ENCODE results near the gene GIPR.
A peak's percentile ranks its signal among the peaks of the same experiment; 100 is the strongest.
"Not testable (repeated sequence)": the region's sequence is repeated elsewhere in the genome, so short reads cannot be mapped to it uniquely, and the experiment has no call there.

Gene GIPR

GRCh38 chr19:45645631-45646344 lies 22.2 kb upstream of the GIPR start:
- DNase-seq = peak; percentile 91

DNA sequence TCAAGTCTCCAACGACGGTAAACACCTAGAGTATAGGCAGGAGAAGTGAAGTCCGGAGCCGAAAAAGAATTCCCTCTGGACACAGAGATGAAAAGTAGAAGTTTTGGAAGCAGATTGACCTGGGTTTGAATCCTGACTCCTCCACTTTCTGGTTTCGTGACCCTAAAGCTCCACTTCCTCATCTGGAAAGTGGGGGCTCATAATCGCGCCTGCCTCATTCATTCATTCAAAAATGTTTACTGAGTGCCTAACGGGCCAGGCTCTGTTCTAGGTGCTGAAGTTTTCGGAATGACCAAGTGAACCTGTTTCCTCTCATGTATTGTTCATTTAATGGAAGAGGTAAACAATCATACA lies 21.7 kb upstream of the GIPR start:
- no peak for DNase-seq

GRCh38 chr19:45650722-45651121 lies 17.3 kb upstream of the GIPR start:
- no peak for DNase-seq

DNA sequence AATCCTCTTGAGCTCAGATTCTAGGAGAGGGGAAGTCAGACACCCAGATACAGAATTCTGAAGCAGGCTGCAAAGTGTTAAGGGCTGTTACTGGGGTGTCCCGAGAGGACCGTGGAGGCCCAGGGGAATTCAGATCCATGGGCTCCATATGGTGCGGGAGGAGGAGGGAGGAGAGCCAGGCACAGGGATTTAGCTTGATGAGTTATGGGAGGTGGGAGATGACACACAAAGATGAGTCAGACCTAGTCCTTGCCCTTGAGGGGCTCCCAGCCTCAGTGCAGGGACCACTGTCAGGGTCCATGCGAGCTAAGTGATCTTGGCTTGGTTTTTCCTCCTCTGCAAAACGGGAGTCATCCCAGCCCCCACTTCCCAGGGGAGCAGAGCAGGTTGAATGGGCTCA lies 14.4 kb upstream of the GIPR start:
- DNase-seq = no peak

- no peak for DNase-seq
These were observed 12.9 kb upstream of the GIPR start for GRCh38 chr19:45655073-45655472.

DNA sequence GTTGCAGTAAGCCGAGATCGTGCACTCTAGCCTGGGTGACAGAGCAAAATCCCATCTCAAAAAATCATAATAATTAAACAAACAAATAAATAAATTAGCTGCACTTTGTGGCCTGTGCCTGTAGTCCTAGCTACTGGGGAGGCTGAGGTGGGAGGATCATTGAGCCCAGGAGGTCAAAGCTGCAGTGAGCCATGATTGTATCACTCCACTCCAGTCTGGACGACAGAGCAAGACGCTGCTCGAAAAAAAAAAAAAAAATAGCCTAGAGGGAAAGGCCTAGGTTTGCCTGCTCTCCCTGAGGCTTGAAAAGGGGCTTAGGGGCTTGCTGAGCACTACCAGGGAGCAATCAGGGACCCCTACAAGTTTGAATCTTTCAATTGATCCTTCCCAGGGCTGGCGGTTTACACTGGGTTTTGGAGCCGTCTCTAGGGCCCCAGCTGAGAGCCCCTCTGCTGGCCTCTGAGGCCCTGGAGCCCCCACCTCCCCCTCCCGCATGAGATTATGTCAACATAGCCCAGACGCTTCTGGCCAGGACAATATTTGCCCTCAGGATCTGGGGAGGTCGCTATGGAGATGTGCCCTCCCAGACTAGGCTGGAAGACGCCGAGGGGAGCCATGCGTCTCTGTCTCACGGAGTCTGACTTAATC lies 10.4 kb upstream of the GIPR start:
- peak; percentile 68 for DNase-seq

- no peak for DNase-seq
These were observed 8.8 kb upstream of the GIPR start for GRCh38 chr19:45659096-45659729.

GRCh38 chr19:45660636-45661035 lies 7.4 kb upstream of the GIPR start:
- no peak for DNase-seq

DNA sequence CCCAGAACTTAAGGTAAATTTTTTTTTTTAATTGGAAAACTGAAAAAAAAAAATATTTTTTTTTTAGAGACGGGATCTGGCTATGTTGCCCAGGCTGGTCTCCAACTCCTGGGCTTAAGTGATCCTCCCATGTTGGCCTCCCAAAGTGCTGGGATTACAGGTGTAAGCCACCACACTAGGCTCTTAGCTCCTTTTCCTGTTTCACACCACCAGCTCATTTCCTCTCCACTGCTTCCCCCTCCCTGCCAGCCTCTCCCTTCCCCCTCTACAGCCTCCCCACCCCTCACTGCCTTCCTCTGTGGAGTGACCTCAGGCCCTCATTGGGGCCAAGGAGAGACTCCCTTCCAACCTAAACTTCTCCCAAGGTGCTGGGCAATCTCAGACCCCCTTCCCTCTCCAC lies 4.2 kb upstream of the GIPR start:
- DNase-seq = no peak

- DNase-seq = no peak
These were observed 3.4 kb upstream of the GIPR start for GRCh38 chr19:45664575-45664974.

GRCh38 chr19:45668342-45668871 lies 386 bp downstream of the GIPR start:
- DNase-seq = peak; percentile 71

DNA sequence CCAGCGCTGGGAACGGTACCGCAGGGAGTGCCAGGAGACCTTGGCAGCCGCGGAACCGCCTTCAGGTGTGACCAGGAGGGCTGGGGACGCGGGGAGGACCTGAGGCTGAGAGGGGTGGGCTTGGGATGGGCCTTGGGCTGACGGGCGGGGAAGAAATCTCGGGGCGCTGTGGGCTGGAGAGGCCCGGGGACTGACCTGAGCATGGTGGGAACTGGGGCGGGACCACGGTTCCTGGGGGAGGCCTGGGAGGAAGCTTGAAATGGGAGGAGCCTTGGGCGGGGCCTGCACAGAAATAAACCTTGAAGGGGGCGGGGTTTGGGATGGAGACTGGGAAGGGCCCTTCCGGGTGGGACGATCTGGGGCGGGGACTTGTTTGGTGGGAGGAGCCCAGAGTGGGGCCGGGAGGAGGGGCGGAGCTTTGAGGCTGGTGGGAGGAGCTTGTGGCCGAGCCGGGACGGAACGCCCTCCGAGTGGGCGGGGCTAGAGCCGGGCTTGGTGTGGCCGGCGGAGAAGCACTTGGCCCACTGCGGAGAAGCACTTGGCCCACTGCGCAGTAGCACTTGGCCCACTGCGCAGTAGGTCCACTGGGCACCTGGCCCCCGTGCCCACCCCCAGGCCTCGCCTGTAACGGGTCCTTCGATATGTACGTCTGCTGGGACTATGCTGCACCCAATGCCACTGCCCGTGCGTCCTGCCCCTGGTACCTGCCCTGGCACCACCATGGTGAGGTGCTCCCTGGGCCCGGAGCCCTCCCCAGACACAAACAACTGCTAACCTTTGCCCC lies 2.8 kb downstream of the GIPR start:
- DNase-seq = peak; percentile 54

DNA sequence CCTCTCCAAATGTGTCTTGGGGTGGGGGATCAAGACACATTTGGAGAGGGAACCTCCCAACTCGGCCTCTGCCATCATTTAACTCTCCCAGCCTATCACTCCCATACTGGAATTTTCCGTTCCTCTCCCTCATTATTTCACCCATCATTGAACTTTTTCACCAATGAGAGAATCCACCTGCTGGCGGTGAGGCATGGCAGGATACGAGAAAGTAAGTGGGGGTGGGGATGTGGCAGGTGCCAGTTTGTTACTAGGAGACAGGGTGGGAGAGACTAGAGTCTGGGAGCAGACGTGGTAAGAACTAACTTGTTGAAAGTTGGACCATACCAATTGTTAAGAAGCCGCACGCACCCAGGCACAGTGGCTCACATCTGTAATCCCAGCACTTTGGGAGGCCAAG lies 6.9 kb downstream of the GIPR start:
- peak; percentile 78 for DNase-seq

- peak; percentile 75 for DNase-seq
These were observed 8.8 kb downstream of the GIPR start for GRCh38 chr19:45676851-45677263.

DNA sequence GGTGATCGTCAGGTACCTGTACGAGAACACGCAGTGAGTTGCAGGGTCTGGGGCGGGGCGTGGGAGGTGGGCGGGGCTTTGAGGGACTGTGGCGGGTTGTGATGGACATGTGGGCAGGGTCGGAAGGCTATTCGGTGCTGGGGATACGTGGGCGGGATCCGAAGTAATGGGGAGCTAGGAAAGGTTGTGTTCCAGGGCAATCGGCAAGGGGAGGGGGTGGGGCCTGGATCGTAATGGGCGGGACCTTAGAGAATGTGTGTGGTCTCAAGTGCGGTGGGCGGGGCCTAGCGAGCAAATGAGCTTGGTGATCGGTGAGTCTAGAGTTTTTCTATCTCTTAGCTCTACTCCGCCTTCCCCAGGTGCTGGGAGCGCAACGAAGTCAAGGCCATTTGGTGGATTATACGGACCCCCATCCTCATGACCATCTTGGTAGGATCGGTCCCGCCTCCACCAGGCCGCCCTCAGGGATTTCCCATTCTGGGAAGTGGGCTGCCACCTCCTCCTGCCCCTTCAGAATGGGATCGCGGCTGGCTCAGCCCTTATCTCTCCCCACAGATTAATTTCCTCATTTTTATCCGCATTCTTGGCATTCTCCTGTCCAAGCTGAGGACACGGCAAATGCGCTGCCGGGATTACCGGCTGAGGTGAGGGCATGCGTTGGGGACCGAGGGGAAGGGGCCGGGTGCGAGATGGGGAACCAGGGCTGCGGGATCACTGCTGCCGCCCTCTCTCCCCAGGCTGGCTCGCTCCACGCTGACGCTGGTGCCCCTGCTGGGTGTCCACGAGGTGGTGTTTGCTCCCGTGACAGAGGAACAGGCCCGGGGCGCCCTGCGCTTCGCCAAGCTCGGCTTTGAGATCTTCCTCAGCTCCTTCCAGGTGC lies 9.6 kb downstream of the GIPR start:
- peak; percentile 97 for DNase-seq

- peak; percentile 93 for DNase-seq
These were observed 13.5 kb downstream of the GIPR start for GRCh38 chr19:45681391-45682015.

DNA sequence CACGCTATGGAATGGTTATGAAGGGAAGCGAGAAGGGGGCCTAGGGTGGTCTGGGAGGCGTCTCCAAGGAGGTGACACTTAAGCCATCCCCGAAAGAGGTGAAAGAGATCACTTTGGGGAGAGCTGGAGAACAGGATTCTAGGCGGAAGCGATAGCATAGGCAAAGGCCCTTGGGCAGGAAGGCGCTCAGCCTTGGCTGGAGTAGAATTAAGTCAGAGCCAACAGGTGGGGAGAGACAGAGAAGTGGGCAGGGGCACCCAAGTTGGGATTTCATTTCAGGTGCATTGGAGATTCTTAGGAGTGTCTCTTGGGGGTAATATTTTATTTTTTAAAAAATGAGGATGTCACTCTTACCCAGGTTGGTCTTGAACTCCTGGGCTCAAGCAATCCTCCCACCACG lies 14.1 kb downstream of the GIPR start:
- DNase-seq = no peak

DNA sequence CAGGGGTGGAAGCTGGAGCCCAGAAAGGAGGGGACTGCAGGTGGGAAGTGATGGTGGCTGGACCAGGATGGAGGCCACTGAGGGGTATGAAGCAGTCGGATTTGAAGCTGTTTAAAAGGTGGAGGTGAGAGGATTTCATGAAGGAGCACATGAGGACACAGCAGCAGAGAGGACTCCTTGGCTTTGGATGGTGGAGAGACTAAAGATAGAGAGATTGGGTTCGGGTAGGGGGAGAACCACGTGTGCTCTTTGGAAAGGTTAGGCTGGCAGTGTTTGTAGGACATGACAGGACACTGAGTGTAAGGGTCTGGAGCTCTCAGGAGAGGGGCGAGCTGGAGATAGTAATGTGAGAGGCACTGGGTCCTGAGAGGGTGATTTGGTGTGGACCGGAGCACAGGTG lies 14.9 kb downstream of the GIPR start:
- DNase-seq = no peak

GRCh38 chr19:45685045-45685444 lies 17.0 kb downstream of the GIPR start:
- DNase-seq = not testable (repeated sequence)

GRCh38 chr19:45687599-45687998 lies 19.6 kb downstream of the GIPR start:
- no peak for DNase-seq

DNA sequence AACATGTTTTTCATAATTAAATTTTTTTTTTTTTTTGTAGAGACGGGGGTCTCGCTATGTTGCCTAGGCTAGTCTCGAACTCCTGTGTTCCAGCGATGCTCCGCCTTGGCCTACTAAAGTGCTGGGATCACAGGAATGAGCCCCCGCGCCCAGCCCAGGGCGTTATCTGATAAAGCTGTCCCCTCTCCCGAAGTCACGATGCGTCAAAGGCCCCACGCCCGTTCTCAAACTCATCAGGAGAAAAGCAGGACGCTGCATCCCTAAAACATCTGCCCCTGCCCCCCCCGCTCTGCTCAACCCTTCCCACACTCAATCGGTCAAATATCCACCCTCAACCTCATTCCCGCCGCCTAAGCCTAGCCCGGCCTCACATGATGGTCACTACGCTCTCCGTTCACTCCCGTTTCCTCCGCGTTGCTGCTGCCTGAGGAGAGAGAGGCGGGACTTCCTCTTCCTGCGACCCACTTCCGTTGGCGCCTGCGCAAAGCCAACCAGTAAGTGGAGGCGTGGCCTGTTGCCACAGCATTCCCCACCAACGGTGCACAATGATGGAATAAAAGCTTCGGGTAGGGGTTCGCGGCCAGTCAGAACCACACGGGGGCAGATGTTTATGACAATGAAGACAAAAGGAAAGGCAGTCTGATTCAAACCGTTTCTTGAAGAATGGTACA lies 23.6 kb downstream of the GIPR start, which contains the start of gene SNRPD2:
SNRPD2 (minus strand) TSS at position 438 of the 671 bp plus-strand sequence; CDS start at position 373, 65 bp downstream.
- DNase-seq = peak; percentile 99

All from DMS53 (cell line).